ENCODE data around the gene SAMD8. TPM values are rescaled to one million over a fixed set of nuclear protein-coding genes. Genes with fewer than 3 reads are reported as not detected.

Gene SAMD8
- polyA plus RNA-seq, 1 experiment: 32.2 TPM

DNA sequence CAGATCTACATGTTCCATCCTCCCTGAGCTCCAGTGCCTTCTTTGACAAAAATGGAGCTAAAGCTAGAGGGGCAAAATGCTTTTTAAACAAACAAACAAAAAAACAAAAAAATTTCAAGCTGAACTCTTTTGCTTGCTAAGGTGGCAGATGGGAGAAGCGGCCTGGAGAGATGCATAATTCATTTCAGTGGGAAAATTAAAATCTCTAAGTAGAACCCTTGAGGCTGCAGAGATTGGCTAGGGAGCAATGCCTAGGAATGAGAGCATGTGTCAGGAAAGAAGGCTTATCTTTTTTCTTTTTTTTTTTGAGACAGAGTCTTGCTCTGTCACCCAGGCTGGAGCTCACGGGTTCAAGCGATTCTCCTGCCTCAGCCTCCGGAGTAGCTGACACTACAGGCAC is 46.4 kb upstream of the SAMD8 start:
- no peaks in the 10 kb centered on the region for H3K9me3 ChIP-seq (ENCODE audit: control insufficient read depth, insufficient read depth, low read length)
- ChIA-PET POLR2A (no interaction called here), CTCF (interaction anchor here (0.6 kb wide), 1 partner anchor 281 kb away, joined by 3 read pairs; no protein-coding TSS in a partner anchor)
- no peak for DNase-seq (ENCODE audit: low read depth, low spot score)
- TF ChIP-seq, protein P1, sequence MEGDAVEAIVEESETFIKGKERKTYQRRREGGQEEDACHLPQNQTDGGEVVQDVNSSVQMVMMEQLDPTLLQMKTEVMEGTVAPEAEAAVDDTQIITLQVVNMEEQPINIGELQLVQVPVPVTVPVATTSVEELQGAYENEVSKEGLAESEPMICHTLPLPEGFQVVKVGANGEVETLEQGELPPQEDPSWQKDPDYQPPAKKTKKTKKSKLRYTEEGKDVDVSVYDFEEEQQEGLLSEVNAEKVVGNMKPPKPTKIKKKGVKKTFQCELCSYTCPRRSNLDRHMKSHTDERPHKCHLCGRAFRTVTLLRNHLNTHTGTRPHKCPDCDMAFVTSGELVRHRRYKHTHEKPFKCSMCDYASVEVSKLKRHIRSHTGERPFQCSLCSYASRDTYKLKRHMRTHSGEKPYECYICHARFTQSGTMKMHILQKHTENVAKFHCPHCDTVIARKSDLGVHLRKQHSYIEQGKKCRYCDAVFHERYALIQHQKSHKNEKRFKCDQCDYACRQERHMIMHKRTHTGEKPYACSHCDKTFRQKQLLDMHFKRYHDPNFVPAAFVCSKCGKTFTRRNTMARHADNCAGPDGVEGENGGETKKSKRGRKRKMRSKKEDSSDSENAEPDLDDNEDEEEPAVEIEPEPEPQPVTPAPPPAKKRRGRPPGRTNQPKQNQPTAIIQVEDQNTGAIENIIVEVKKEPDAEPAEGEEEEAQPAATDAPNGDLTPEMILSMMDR (IDR thresholded peaks at IDR 0.05; ENCODE audit: low read depth, low read length): no peak
- no peak overlapping the region for H3K27ac ChIP-seq (ENCODE audit: low read depth, low read length)
- H3K27me3 ChIP-seq (ENCODE audit: control insufficient read depth, insufficient read depth, low read length): no peaks in the 10 kb centered on the region
- H3K4me3 ChIP-seq (ENCODE audit: low read depth, low read length): no peak overlapping the region

DNA sequence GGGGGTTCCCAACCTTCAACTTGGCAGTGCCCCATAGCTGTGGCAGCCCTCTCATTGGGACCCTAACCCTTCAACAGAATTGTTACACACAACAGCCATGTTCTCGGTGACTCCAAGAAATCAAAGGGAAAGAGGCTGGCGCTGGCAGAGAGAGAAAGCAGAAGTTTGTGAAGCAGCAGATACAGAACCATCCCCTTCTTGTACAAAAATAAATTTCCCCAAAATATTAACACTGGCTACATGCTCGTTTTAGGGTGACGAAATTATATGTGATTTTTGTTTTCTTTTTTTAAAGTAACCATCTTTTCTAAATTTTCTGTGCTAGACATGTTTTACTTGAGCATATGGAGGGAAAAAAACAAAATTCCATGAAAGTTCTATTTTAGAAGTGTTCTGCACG is 45.2 kb upstream of the SAMD8 start:
- ChIA-PET CTCF (interaction anchor here (0.7 kb wide), 1 partner anchor 830 kb away, joined by 3 read pairs; no protein-coding TSS in a partner anchor), POLR2A (no interaction called here)
- no peaks in the 10 kb centered on the region for H3K27me3 ChIP-seq (ENCODE audit: control insufficient read depth, insufficient read depth, low read length)
- H3K27ac ChIP-seq (ENCODE audit: low read depth, low read length): no peak overlapping the region
- H3K9me3 ChIP-seq (ENCODE audit: control insufficient read depth, insufficient read depth, low read length): no peaks in the 10 kb centered on the region
- H3K4me3 ChIP-seq (ENCODE audit: low read depth, low read length): no peak overlapping the region
- DNase-seq (ENCODE audit: low read depth, low spot score): no peak
- TF ChIP-seq, protein P1 (IDR thresholded peaks at IDR 0.05; ENCODE audit: low read depth, low read length): no peak

DNA sequence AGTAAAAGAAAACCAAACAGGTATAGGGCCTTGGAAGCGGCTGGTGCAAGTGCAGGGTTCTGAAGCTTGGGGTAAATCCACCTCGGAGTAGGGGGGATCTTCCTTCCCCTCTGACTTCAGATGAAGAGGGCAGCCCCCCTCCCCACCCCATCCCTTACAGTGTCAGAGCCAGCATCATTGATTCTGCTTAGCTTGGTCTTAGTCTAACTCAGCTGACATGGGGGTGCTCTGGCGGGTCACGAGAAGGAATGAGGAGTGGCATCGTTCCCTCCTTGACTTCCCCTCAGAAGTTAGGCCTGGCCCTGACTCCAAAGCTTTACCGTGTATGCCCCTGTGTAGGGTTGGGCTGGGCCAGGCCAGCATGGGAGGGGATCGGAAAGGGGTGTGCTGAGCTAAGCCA is 44.2 kb upstream of the SAMD8 start:
- ChIA-PET POLR2A (no interaction called here), CTCF (no interaction called here)
- Histone ChIP-seq H3K9me3 (ENCODE audit: control insufficient read depth, insufficient read depth, low read length) (no peaks in the 10 kb centered on the region), H3K27me3 (ENCODE audit: control insufficient read depth, insufficient read depth, low read length) (no peaks in the 10 kb centered on the region), H3K27ac (ENCODE audit: low read depth, low read length) (no peak overlapping the region), H3K4me3 (ENCODE audit: low read depth, low read length) (no peak overlapping the region)
- TF ChIP-seq, protein P1 (IDR thresholded peaks at IDR 0.05; ENCODE audit: low read depth, low read length): no peak
- no peak for DNase-seq (ENCODE audit: low read depth, low spot score)

DNA sequence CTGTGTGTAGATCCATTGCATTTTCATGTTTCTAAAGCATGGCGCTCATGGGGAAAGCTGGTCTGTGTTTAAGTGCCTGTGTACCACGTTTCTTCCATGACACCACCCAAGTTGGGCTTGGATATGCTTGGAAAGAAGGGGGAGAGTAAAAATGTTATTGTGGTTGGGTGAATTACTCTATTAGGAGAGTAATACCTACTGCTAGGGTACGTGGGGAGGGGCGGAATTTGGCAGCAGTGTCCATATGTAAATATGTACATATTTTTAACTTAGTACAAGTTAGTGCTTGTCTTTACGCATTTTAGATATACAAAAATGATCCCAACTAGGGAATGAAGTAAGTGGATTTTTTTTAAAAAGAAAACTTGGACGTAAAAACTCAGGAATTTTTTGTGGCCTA is 42.9 kb upstream of the SAMD8 start:
- no peaks in the 10 kb centered on the region for H3K27me3 ChIP-seq (ENCODE audit: control insufficient read depth, insufficient read depth, low read length)
- H3K4me3 ChIP-seq (ENCODE audit: low read depth, low read length): no peak overlapping the region
- TF ChIP-seq, protein P1 (IDR thresholded peaks at IDR 0.05; ENCODE audit: low read depth, low read length): no peak
- H3K27ac ChIP-seq (ENCODE audit: low read depth, low read length): no peak overlapping the region
- ChIA-PET CTCF (no interaction called here), POLR2A (no interaction called here)
- no peak for DNase-seq (ENCODE audit: low read depth, low spot score)
- no peaks in the 10 kb centered on the region; the same call in 1 of the 2 replicates for H3K9me3 ChIP-seq (ENCODE audit: control insufficient read depth, insufficient read depth, low read length)

DNA sequence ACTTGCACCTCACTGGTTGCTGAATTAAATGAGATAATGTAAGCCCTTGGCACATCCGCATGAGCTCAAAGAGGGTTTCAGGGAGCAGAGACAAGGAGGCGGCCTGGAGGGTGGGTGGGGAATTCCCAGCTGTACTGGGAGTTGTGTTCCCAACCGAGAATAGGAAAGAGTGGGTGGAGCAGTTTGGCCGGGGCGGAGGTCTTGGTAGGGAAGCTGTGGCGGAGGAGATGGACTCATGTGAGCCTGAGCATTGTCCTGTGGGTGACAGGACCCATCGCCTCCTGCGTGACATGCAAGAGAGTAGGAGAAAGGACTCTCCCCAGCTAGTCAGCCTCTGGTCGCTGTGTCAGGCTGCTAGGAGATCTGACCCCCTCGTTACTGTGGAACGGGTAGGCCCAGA is 41.0 kb upstream of the SAMD8 start:
- H3K9me3 ChIP-seq (ENCODE audit: control insufficient read depth, insufficient read depth, low read length): no peaks in the 10 kb centered on the region; the same call in 1 of the 2 replicates
- no peaks in the 10 kb centered on the region for H3K27me3 ChIP-seq (ENCODE audit: control insufficient read depth, insufficient read depth, low read length)
- ChIA-PET CTCF (interaction anchor here (0.5 kb wide), 1 partner anchor 240 kb away, joined by 3 read pairs; no protein-coding TSS in a partner anchor), POLR2A (no interaction called here)
- no peak overlapping the region for H3K4me3 ChIP-seq (ENCODE audit: low read depth, low read length)
- H3K27ac ChIP-seq (ENCODE audit: low read depth, low read length): no peak overlapping the region
- no peak for DNase-seq (ENCODE audit: low read depth, low spot score)
- TF ChIP-seq, protein P1 (IDR thresholded peaks at IDR 0.05; ENCODE audit: low read depth, low read length): no peak

Data from AG04450 (cell line).